ENCODE results near the gene WSB1. TPM values are rescaled to one million over a fixed set of nuclear protein-coding genes. Genes with fewer than 3 reads are reported as not detected.

The WSB1 gene
- total and polyA plus RNA-seq, 10 of the 15 experiments (the other 5 are each of a cell fraction or from before 2014, with no cell fraction given): 26.6 to 458 (median 101) TPM

DNA sequence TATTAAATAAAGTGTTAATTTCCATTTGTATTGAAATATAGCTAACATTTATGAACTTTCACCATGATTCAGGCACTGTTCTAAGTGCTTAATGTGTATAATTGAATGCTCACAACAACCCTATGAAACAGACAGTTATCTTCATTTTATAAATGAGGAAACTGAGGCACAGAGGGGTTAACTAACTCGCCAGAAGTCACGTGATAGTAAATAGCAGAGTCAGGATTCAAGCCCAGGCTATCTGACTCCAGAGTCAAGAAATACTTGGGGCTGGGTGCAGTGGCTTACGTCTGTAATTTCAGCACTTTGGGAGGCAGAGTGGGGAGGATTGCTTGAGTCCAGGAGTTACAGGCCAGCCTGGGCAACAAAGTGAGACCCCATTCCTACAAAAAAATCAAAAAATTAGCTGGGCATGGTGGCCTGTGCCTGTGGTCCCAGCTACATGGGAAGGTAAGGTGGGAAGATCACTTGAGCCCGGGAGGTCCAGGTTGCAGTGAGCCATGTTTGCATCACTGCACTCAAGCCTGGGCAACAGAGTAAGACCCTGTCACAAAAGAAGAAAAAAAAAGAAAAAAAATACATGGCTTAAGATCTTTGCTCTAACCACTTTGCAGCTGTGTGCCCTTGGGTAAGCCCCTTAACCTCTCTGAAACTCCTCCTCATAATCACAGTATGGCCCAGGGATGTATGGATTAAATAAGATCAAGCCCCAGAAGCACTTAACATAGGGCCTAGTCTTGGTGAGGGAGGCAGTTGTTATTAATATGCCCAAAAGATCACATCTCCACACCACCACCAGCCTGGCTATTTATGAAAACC lies 29.0 kb downstream of the WSB1 start (continued):
- TF ChIP-seq, protein P1, sequence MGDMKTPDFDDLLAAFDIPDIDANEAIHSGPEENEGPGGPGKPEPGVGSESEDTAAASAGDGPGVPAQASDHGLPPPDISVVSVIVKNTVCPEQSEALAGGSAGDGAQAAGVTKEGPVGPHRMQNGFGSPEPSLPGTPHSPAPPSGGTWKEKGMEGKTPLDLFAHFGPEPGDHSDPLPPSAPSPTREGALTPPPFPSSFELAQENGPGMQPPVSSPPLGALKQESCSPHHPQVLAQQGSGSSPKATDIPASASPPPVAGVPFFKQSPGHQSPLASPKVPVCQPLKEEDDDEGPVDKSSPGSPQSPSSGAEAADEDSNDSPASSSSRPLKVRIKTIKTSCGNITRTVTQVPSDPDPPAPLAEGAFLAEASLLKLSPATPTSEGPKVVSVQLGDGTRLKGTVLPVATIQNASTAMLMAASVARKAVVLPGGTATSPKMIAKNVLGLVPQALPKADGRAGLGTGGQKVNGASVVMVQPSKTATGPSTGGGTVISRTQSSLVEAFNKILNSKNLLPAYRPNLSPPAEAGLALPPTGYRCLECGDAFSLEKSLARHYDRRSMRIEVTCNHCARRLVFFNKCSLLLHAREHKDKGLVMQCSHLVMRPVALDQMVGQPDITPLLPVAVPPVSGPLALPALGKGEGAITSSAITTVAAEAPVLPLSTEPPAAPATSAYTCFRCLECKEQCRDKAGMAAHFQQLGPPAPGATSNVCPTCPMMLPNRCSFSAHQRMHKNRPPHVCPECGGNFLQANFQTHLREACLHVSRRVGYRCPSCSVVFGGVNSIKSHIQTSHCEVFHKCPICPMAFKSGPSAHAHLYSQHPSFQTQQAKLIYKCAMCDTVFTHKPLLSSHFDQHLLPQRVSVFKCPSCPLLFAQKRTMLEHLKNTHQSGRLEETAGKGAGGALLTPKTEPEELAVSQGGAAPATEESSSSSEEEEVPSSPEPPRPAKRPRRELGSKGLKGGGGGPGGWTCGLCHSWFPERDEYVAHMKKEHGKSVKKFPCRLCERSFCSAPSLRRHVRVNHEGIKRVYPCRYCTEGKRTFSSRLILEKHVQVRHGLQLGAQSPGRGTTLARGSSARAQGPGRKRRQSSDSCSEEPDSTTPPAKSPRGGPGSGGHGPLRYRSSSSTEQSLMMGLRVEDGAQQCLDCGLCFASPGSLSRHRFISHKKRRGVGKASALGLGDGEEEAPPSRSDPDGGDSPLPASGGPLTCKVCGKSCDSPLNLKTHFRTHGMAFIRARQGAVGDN (IDR thresholded peaks at IDR 0.05): no peak
- TF ChIP-seq RB1 (IDR thresholded peaks at IDR 0.05; ENCODE audit: borderline replicate concordance) (no peak), ZNF384 (IDR thresholded peaks at IDR 0.05; ENCODE audit: borderline replicate concordance, low read depth, low read length) (no peak), JUNB (IDR thresholded peaks at IDR 0.05) (no peak), MTA2 (IDR thresholded peaks at IDR 0.05; ENCODE audit: low read depth) (no peak), NR2C1 (IDR thresholded peaks at IDR 0.05) (no peak)
- TF ChIP-seq, protein P2, sequence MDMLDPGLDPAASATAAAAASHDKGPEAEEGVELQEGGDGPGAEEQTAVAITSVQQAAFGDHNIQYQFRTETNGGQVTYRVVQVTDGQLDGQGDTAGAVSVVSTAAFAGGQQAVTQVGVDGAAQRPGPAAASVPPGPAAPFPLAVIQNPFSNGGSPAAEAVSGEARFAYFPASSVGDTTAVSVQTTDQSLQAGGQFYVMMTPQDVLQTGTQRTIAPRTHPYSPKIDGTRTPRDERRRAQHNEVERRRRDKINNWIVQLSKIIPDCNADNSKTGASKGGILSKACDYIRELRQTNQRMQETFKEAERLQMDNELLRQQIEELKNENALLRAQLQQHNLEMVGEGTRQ (IDR thresholded peaks at IDR 0.05; ENCODE audit: borderline replicate concordance, low read depth, low read length): no peak

All from GM12878 (cell line).